H9 (cell line): ENCODE results near the gene LCTL. TPM values are rescaled to one million over a fixed set of nuclear protein-coding genes. Genes with fewer than 3 reads are reported as not detected.

Experiments used
- DNase-seq: peaks from one replicate; pipeline ENCODE4 v3.0.0-alpha.2; 2017
- H2AFZ ChIP-seq: one replicate; pipeline ENCODE4 v1.6.1; 2013; ENCODE audit warnings: mild to moderate bottlenecking, low read length, control low read depth, moderate library complexity
- H2AK5ac ChIP-seq: 2 replicates; pipeline ENCODE4 v1.6.1; 2013; ENCODE audit warnings: low read length, control low read depth, mixed read lengths; ENCODE audit not compliant: insufficient read length
- H2BK120ac ChIP-seq: one replicate; pipeline ENCODE4 v1.6.1; 2013; ENCODE audit warnings: low read depth, mild to moderate bottlenecking, low read length, control low read depth, inconsistent platforms; ENCODE audit not compliant: poor library complexity, severe bottlenecking
- H2BK12ac ChIP-seq: 2 replicates; pipeline ENCODE4 v1.6.1; 2013; ENCODE audit warnings: low read length, control low read depth, mixed read lengths, low read depth; ENCODE audit not compliant: insufficient read length
- H2BK15ac ChIP-seq: 2 replicates; pipeline ENCODE4 v1.6.1; 2013; ENCODE audit warnings: low read depth, low read length, control low read depth
- H2BK20ac ChIP-seq: one replicate; pipeline ENCODE4 v1.6.1; 2013; ENCODE audit warnings: low read depth, mild to moderate bottlenecking, low read length, control low read depth, inconsistent platforms; ENCODE audit not compliant: poor library complexity, severe bottlenecking
- H2BK5ac ChIP-seq: 2 replicates; pipeline ENCODE4 v1.6.1; 2013; ENCODE audit warnings: low read length, control low read depth, mixed read lengths; ENCODE audit not compliant: insufficient read length
- H3K14ac ChIP-seq: 2 replicates; pipeline ENCODE4 v1.6.1; 2013; ENCODE audit warnings: low read length, control low read depth; ENCODE audit not compliant: insufficient read depth
- H3K18ac ChIP-seq: 2 replicates; pipeline ENCODE4 v1.6.1; 2013; ENCODE audit warnings: low read depth, mild to moderate bottlenecking, mixed read lengths, low read length, control low read depth; ENCODE audit not compliant: insufficient read length
- H3K23ac ChIP-seq: 2 replicates; pipeline ENCODE4 v1.6.1; 2013; ENCODE audit warnings: low read length, control low read depth, mixed read lengths, low read depth; ENCODE audit not compliant: insufficient read length
- H3K23me2 ChIP-seq: 2 replicates; pipeline ENCODE4 v1.6.1; 2013; ENCODE audit warnings: low read depth, mild to moderate bottlenecking, mixed read lengths, low read length, control low read depth; ENCODE audit not compliant: insufficient read length, poor library complexity, severe bottlenecking
- H3K27ac ChIP-seq: 2 replicates; pipeline ENCODE4 v1.5.1; 2013; ENCODE audit warnings: low read length, control low read depth, mixed read lengths, low read depth; ENCODE audit not compliant: insufficient read length
- H3K27me3 ChIP-seq: 2 replicates; pipeline ENCODE4 v1.6.1; 2013; ENCODE audit warnings: low read length, control low read depth, inconsistent platforms; ENCODE audit not compliant: insufficient read depth
- H3K4ac ChIP-seq: 2 replicates; pipeline ENCODE4 v1.6.1; 2013; ENCODE audit warnings: low read depth, mild to moderate bottlenecking, control low read depth, inconsistent platforms, low read length, moderate library complexity
- H3K4me1 ChIP-seq: 2 replicates; pipeline ENCODE4 v1.6.1; 2013; ENCODE audit warnings: low read length, control low read depth, inconsistent platforms; ENCODE audit not compliant: insufficient read depth
- H3K4me2 ChIP-seq: 2 replicates; pipeline ENCODE4 v1.6.1; 2013; ENCODE audit warnings: low read length, control low read depth, mixed read lengths; ENCODE audit not compliant: insufficient read length, insufficient read depth
- H3K56ac ChIP-seq: 2 replicates; pipeline ENCODE4 v1.6.1; 2013; ENCODE audit warnings: low read depth, mild to moderate bottlenecking, mixed read lengths, low read length, control low read depth; ENCODE audit not compliant: insufficient read length
- H3K79me1 ChIP-seq: 2 replicates; pipeline ENCODE4 v1.6.1; 2013; ENCODE audit warnings: low read depth, mild to moderate bottlenecking, moderate library complexity, low read length, control low read depth, inconsistent platforms; ENCODE audit not compliant: insufficient read depth, poor library complexity, severe bottlenecking
- H3K79me2 ChIP-seq: 2 replicates; pipeline ENCODE4 v1.6.1; 2013; ENCODE audit warnings: low read length, control low read depth, inconsistent platforms; ENCODE audit not compliant: insufficient read depth
- H3K9ac ChIP-seq: 2 replicates; pipeline ENCODE4 v1.6.1; 2013; ENCODE audit warnings: low read length, control low read depth, mixed read lengths; ENCODE audit not compliant: insufficient read length; ENCODE audit errors: extremely low read depth
- H3K9me3 ChIP-seq: one replicate; pipeline ENCODE4 v1.6.1; 2013; ENCODE audit warnings: low read depth, low read length, inconsistent platforms; ENCODE audit not compliant: control insufficient read depth
- H3T11ph ChIP-seq: one replicate; pipeline ENCODE4 v1.6.1; 2013; ENCODE audit warnings: mild to moderate bottlenecking, low read length, control low read depth, inconsistent platforms
- H4K20me1 ChIP-seq: one replicate; pipeline ENCODE4 v1.6.1; 2013; ENCODE audit not compliant: control insufficient read depth, insufficient read length, insufficient read depth
- H4K5ac ChIP-seq: 2 replicates; pipeline ENCODE4 v1.6.1; 2013; ENCODE audit warnings: low read depth, mild to moderate bottlenecking, mixed read lengths, low read length, control low read depth; ENCODE audit not compliant: insufficient read length
- H4K8ac ChIP-seq: replicated peaks from 2 replicates; pipeline ENCODE4 v1.6.1; 2013; ENCODE audit warnings: low read length, control low read depth, mixed read lengths, low read depth; ENCODE audit not compliant: insufficient read length
- H4K91ac ChIP-seq: 2 replicates; pipeline ENCODE4 v1.6.1; 2013; ENCODE audit warnings: low read depth, mild to moderate bottlenecking, moderate library complexity, mixed read lengths, low read length, control low read depth; ENCODE audit not compliant: insufficient read length
- H3K27ac Mint-ChIP-seq, 3 experiments: 2 replicates in 2 of 3; 3 replicates in 1 of 3; pipeline ENCODE4 v1.8.0; 2020 to 2021; ENCODE audit warnings: mixed read lengths in 3 of 3, mild to moderate bottlenecking in 1 of 3, moderate library complexity in 1 of 3
- H3K27me3 Mint-ChIP-seq: 2 replicates; pipeline ENCODE4 v1.8.0; 2021; ENCODE audit warnings: low read depth, mild to moderate bottlenecking, moderate library complexity, mixed read lengths
- H3K36me3 Mint-ChIP-seq, 3 experiments: 2 replicates in 2 of 3; 3 replicates in 1 of 3; pipeline ENCODE4 v1.8.0; 2020 to 2021; ENCODE audit warnings: low read depth in 3 of 3, mixed read lengths in 3 of 3; ENCODE audit not compliant: insufficient read depth in 1 of 3
- H3K4me1 Mint-ChIP-seq, 2 experiments: 2 replicates each; pipeline ENCODE4 v1.8.0; 2020; ENCODE audit warnings: mixed read lengths in 2 of 2
- H3K4me3 Mint-ChIP-seq, 2 experiments: 2 replicates in 1 of 2; 3 replicates in 1 of 2; pipeline ENCODE4 v1.8.0; 2020 to 2021; ENCODE audit warnings: mild to moderate bottlenecking in 2 of 2, mixed read lengths in 2 of 2, moderate library complexity in 1 of 2
- H3K9me3 Mint-ChIP-seq, 2 experiments: 2 replicates in 1 of 2; 3 replicates in 1 of 2; pipeline ENCODE4 v1.8.0; 2020; ENCODE audit warnings: mild to moderate bottlenecking in 2 of 2, mixed read lengths in 2 of 2, moderate library complexity in 1 of 2
- CTCF ChIP-seq: fragments of 200-600 bp; sonication (generic); conservative IDR thresholded peaks from 3 replicates; pipeline ENCODE4 v1.8.0; 2021; ENCODE audit warnings: antibody characterized with exemption, mild to moderate bottlenecking
- WGBS: extraction: QIAGEN DNeasy Blood & Tissue Kit; methylation state at CpG from one replicate; pipeline ENCODE4 v1.1.7; 2013; ENCODE audit warnings: missing lambda C conversion rate, low lambda C conversion rate, mixed read lengths; ENCODE audit not compliant: insufficient read length; ENCODE audit errors: extremely low coverage; 5-methylcytosine and 5-hydroxymethylcytosine counted together
- total RNA-seq: library from RNA; stranded (reverse); gene quantifications from 2 replicates; pipeline ENCODE4 v1.2.1, GENCODE V29; 2021

LCTL gene
- total RNA-seq, 1 experiment from 2014 or later = 2.3 TPM

GRCh38 chr15:66515901-66516322 lies 49.9 kb downstream of the LCTL start:
- no peak overlapping the region for H3K4me2 ChIP-seq

More at GRCh38 chr15:66515901-66516322, 49.9 kb downstream of the LCTL start:
- no peak overlapping the region for H3K4ac ChIP-seq
- H3K23ac ChIP-seq = no peak overlapping the region
- no peaks in the 10 kb centered on the region for H4K20me1 ChIP-seq
- H3K27me3 Mint-ChIP-seq = no peaks in the 10 kb centered on the region
- no peaks in the 10 kb centered on the region for H3K79me1 ChIP-seq
- no CpG with 5 or more reads among the region's 2 CpGs for WGBS
- no peaks in the 10 kb centered on the region for H3K4me1 ChIP-seq
- H3K23me2 ChIP-seq = no peaks in the 10 kb centered on the region
- peaks cover 12 to 56% (median 45%) of the 10 kb centered on the region in 3 experiments for H3K36me3 Mint-ChIP-seq
- no peak overlapping the region for H3K18ac ChIP-seq
- no peak overlapping the region for H3K27ac ChIP-seq
- no peak overlapping the region for H3K9ac ChIP-seq
- no peak overlapping the region for H2AFZ ChIP-seq
- H3K56ac ChIP-seq = no peak overlapping the region
- TF ChIP-seq CTCF = no peak
- no peak overlapping the region for H3K14ac ChIP-seq
- H2BK15ac ChIP-seq = no peak overlapping the region
- no peak overlapping the region for H4K8ac ChIP-seq
- no peak overlapping the region for H2BK5ac ChIP-seq
- no peaks in the 10 kb centered on the region for H3K79me2 ChIP-seq
- DNase-seq = no peak
- peak overlapping the region in 2 of 3 experiments; percentile 71 to 87; a peak in 4 of 7 replicates for H3K27ac Mint-ChIP-seq
- H3K4me3 Mint-ChIP-seq = no peak overlapping the region
- H3K9me3 ChIP-seq = no peaks in the 10 kb centered on the region
- no peak overlapping the region for H3T11ph ChIP-seq
- H2BK12ac ChIP-seq = no peak overlapping the region
- H3K9me3 Mint-ChIP-seq = no peaks in the 10 kb centered on the region
- no peak overlapping the region for H2BK120ac ChIP-seq
- no peak overlapping the region for H4K91ac ChIP-seq
- H2BK20ac ChIP-seq = no peak overlapping the region
- H3K27me3 ChIP-seq = no peaks in the 10 kb centered on the region
- peaks cover 6 to 14% of the 10 kb centered on the region in 2 experiments for H3K4me1 Mint-ChIP-seq
- H2AK5ac ChIP-seq = no peak overlapping the region
- H4K5ac ChIP-seq = no peak overlapping the region
